Tibial nerve (tissue), 4 donors: ENCODE data around the gene DCP1B. TPM values are rescaled to one million over a fixed set of nuclear protein-coding genes. Genes with fewer than 3 reads are reported as not detected.

Experiments used
- DNase-seq, 2 donors: peaks; one replicate each; pipeline ENCODE4 v3.0.0-alpha.2; 2019; ENCODE audit warnings: low spot score in 2 of 2
- H3K27ac ChIP-seq, 4 donors: fragments of 200-600 bp; sonication (generic) in 3 of 4; one replicate each; pipeline ENCODE4 v1.5.1; 2017 to 2019; ENCODE audit warnings: mild to moderate bottlenecking in 1 of 4
- H3K27me3 ChIP-seq, 2 donors: fragments of 200-600 bp; sonication (generic) in 1 of 2; one replicate each; pipeline versions ENCODE4 v1.5.1 to v1.6.0; 2017 to 2019
- H3K36me3 ChIP-seq, 3 donors: fragments of 200-600 bp; sonication (generic); one replicate each; pipeline ENCODE4 v1.5.1; 2018 to 2019
- H3K4me1 ChIP-seq, 4 donors: fragments of 200-600 bp; sonication (generic) in 3 of 4; one replicate each; pipeline ENCODE4 v1.5.1; 2017 to 2019
- H3K4me3 ChIP-seq, 4 donors: fragments of 200-600 bp; sonication (generic) in 3 of 4; one replicate each; pipeline ENCODE4 v1.5.1; 2017 to 2019; ENCODE audit warnings: mild to moderate bottlenecking in 1 of 4, moderate library complexity in 1 of 4
- H3K9me3 ChIP-seq, 4 donors: fragments of 200-600 bp; sonication (generic) in 3 of 4; one replicate each; pipeline ENCODE4 v1.5.1; 2017 to 2019
- CTCF ChIP-seq, 5 experiments: fragments of 200-600 bp in 3 of 5; fragments of 450-650 bp in 2 of 5; sonication (generic) in 3 of 5; IDR thresholded peaks; one replicate each; pipeline ENCODE4 v1.5.1; 2016 to 2019; ENCODE audit warnings: antibody characterized with exemption in 5 of 5, mild to moderate bottlenecking in 3 of 5, moderate library complexity in 2 of 5
- EP300 ChIP-seq, 2 donors: sonication (generic); formaldehyde crosslinking; IDR thresholded peaks; one replicate each; pipeline ENCODE4 v1.6.1; 2017; ENCODE audit warnings: antibody characterized with exemption in 2 of 2, mild to moderate bottlenecking in 1 of 2
- POLR2A ChIP-seq, 2 donors: fragments of 450-650 bp; IDR thresholded peaks; one replicate each; pipeline ENCODE4 v1.6.1; 2017; ENCODE audit warnings: antibody characterized with exemption in 2 of 2, mild to moderate bottlenecking in 2 of 2, moderate library complexity in 2 of 2
- WGBS, 2 donors: methylation state at CpG; one replicate each; pipeline ENCODE4 v1.1.5; 2018; 5-methylcytosine and 5-hydroxymethylcytosine counted together
- total RNA-seq, 4 donors: library from RNA; depleted of rRNA; stranded (reverse); fragments of >200 nt; gene quantifications; one replicate each; pipeline ENCODE4 v1.1.0, GENCODE V29; 2016

Gene DCP1B
- total RNA-seq, 4 donors from 2014 or later, result 7.5 to 21.0 (median 13.3) TPM

DNA sequence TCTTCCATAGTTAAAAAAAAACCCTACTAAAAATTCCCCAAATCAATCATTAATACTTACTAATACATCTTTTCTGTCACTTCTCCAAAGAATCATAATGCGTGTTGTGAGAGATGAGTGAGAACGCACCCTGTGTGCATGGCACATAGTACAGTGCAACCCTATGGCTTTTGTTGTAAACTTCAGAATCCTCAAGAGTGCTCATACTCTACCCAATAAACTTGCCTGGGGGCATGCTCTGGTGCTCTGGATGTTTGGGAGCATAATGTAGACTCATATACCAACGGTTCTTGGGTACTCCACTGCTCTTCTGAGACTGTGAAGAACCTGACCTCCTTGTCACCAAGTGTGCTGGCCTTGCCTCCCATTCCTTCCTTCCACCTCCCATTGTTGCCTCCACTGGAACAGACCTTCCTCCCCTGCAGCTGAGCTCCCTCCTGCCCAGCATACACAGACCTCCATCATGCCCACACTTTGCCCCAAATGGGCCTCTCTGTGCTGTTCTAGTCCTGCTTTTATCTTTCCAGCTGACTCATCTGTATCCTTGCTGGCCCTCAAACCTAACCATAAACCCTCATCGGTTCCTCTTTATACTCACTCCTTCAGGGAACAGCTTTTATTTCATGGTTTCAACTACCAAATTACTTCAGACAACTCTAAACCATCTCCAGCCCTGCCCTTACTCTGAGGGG lies 8.9 kb downstream of the DCP1B start:
- Histone ChIP-seq H3K4me3 (no peak overlapping the region), H3K9me3 (no peaks in the 10 kb centered on the region), H3K27ac (peak overlapping the region in 2 of 4 donors; percentile 28 to 41), H3K4me1 (peaks cover 0 to 32% (median 6%) of the 10 kb centered on the region in 4 donors), H3K27me3 (no peaks in the 10 kb centered on the region), H3K36me3 (peaks cover 0 to 41% (median 6%) of the 10 kb centered on the region in 3 donors)
- DNase-seq, result no peak
- 87 to 90% methylated on average over 4 of the region's 4 CpGs for WGBS, 2 donors
- TF ChIP-seq CTCF (IDR thresholded peaks at IDR 0.05) (no peak), EP300 (IDR thresholded peaks at IDR 0.05) (no peak), POLR2A (IDR thresholded peaks at IDR 0.05) (no peak)

DNA sequence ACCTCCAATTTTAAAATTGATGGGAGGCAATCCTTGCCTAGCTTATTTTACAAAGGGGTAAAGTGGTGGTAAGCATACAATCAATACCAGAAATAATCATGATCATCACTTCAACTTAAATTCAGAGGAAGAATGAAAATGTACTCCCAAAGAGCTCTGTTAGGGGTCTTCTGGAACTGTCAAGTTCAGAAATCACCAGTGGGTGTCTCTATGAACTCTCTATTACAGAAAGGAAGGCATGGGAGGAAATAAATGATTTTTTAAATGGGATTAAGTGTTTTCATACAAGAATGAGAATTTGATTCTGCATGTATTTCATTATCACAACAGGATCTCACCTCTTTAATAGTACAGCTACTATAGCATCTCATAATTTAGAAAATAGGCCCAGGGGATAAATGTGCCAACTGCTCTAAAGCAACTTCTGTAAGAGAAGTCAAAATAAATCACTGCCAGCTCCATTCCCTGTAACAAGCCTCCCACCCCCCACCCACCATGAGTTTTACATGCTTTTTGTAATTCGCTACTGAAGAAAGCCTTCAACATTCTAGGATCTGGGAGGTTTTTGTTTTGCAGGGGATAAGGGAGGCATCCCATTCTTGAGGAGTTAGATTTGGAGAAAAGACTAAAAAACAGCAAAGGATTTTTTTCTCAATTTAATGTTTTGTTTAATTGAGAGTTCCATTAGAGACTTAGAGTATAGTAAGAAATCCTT lies 9.7 kb downstream of the DCP1B start:
- Histone ChIP-seq H3K4me3 (no peak overlapping the region), H3K4me1 (peaks cover 0 to 28% (median 6%) of the 10 kb centered on the region in 4 donors), H3K9me3 (no peaks in the 10 kb centered on the region), H3K36me3 (peaks cover 0 to 48% (median 6%) of the 10 kb centered on the region in 3 donors), H3K27ac (peak overlapping the region in 3 of 4 donors; percentile 21 to 81 (median 41)), H3K27me3 (no peaks in the 10 kb centered on the region)
- TF ChIP-seq POLR2A (IDR thresholded peaks at IDR 0.05), result no peak
- TF ChIP-seq CTCF (IDR thresholded peaks at IDR 0.05), result no peak
- no peak for TF ChIP-seq EP300 (IDR thresholded peaks at IDR 0.05)
- 71 to 75% methylated on average over 1 of the region's 1 CpG for WGBS, 2 donors
- no peak for DNase-seq

DNA sequence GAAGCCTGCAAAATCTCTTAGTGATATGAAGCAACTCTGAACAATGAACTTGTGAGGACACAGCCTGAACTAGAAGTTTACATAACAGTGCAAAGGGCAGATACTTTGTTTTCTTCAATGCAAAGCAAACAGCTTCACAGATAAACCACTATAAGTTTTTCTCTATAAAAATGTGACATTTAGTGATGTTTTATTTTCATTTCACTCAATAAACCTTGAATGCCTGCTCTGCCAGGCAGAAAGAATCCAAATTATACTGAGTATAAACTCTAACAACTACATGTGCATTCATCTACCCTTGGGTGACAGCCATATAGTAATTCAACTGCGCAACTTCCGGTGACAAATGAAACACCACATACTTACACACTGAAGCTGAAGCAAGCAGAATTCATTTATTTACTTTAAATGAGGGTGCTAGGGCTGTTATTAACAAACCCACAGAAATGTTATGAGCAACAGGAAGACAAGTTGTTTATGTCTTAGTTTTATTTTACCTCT lies 10.3 kb downstream of the DCP1B start:
- no peaks in the 10 kb centered on the region for H3K27me3 ChIP-seq
- WGBS, 2 donors, result 70 to 90% methylated on average over 2 of the region's 2 CpGs
- TF ChIP-seq POLR2A (IDR thresholded peaks at IDR 0.05), result no peak
- TF ChIP-seq EP300 (IDR thresholded peaks at IDR 0.05), result no peak
- no peak for TF ChIP-seq CTCF (IDR thresholded peaks at IDR 0.05)
- H3K9me3 ChIP-seq, result no peaks in the 10 kb centered on the region
- peak overlapping the region in 3 of 4 donors; percentile 21 to 81 (median 41) for H3K27ac ChIP-seq
- DNase-seq, result no peak
- no peak overlapping the region for H3K4me3 ChIP-seq
- peaks cover 0 to 55% (median 6%) of the 10 kb centered on the region in 3 donors for H3K36me3 ChIP-seq
- H3K4me1 ChIP-seq, result peaks cover 0 to 28% (median 6%) of the 10 kb centered on the region in 4 donors

- H3K4me3 ChIP-seq, result no peak overlapping the region
- H3K9me3 ChIP-seq, result no peaks in the 10 kb centered on the region
- peaks cover 0 to 28% (median 6%) of the 10 kb centered on the region in 4 donors for H3K4me1 ChIP-seq
- H3K36me3 ChIP-seq, result peaks cover 0 to 61% (median 6%) of the 10 kb centered on the region in 3 donors
- no peak for DNase-seq
- TF ChIP-seq CTCF (IDR thresholded peaks at IDR 0.05) (no peak), POLR2A (IDR thresholded peaks at IDR 0.05) (no peak)
- H3K27me3 ChIP-seq, result no peaks in the 10 kb centered on the region
- WGBS, 2 donors, result 30 to 34% methylated on average over 2 of the region's 2 CpGs
- peak overlapping the region in 1 of 4 donors; percentile 57 for H3K27ac ChIP-seq
Observed at GRCh38 chr12:1993341-1993740, 10.9 kb downstream of the DCP1B start.

DNA sequence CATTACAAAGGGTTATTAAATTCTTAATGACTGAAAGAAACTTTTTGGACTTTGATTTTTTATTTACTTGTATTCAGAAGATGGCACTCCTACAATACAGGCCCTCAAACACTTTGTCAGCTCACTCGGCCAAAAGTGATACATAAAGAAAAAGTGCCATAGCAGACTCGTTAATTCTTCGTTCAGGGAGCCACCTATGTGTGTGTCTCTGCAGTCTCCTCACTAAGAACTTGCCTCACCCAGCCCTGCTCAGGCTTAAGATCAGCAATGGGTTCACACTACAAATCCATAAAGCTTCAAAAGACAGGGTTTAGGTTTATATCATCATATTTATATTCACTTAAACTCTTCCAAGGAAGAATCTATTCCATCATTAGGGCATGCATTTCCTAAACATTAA lies 11.5 kb downstream of the DCP1B start:
- no peaks in the 10 kb centered on the region for H3K27me3 ChIP-seq
- H3K4me3 ChIP-seq, result no peak overlapping the region
- H3K36me3 ChIP-seq, result peaks cover 0 to 67% (median 6%) of the 10 kb centered on the region in 3 donors
- DNase-seq, result no peak
- 81 to 93% methylated on average over 3 of the region's 3 CpGs for WGBS, 2 donors
- H3K4me1 ChIP-seq, result peaks cover 0 to 28% (median 6%) of the 10 kb centered on the region in 4 donors
- H3K27ac ChIP-seq, result peak overlapping the region in 1 of 4 donors; percentile 57
- TF ChIP-seq CTCF (IDR thresholded peaks at IDR 0.05) (no peak), POLR2A (IDR thresholded peaks at IDR 0.05) (no peak), EP300 (IDR thresholded peaks at IDR 0.05) (no peak)
- H3K9me3 ChIP-seq, result no peaks in the 10 kb centered on the region
